CD1c-positive myeloid dendritic cell (primary cell): ENCODE results near the gene AGAP3.

Experiments used
- DNase-seq: peaks from one replicate; pipeline ENCODE4 v3.0.0-alpha.2; 2016; ENCODE audit errors: extremely low spot score

Gene AGAP3

GRCh38 chr7:151074817-151075661 is 11.2 kb upstream of the AGAP3 start:
- no peak for DNase-seq

GRCh38 chr7:151075662-151075971 is 10.7 kb upstream of the AGAP3 start:
- no peak for DNase-seq

GRCh38 chr7:151075978-151076426 is 10.3 kb upstream of the AGAP3 start:
- DNase-seq = no peak

DNA sequence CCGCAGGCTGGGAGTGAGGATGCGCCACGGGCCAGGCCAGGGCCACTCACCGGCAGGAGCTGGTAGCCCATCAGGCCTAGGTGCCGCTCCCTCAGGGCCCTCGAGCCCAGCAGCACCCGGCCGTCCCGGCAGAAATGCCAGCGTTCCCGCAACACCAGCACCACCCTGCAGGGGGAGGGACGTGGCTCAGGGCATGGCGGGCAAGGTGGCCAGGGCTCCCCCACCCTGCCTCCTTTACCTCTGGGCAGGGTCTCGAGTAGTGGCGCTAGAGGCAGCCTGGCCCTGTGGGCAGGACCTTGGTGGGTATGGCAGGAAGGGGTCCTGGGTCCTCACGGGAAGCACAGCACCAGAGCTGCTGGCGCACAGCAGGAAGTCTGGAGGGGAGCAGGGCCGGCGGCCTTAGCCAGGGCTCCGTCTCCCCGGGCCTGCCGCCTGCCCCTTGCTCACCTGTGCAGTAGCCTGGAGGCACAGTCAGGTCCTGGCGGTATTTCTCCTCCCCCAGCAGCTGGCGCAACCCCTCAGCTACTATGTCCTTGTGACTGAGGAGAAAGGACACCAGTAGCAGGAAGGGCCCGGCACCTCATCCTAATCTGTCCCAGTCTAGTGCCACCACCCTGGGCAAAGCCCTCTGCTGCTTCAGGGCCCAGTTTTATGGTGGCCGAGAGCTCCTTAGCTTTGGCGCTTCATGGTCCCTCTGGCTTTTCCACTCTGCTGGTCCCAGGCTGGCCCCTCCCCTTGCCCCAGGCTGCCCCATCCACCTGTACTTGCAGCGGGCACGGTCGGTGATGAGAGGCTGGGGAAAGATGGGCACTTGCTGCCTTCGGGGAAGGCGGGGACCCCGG is 9.2 kb upstream of the AGAP3 start:
- DNase-seq = no peak

DNA sequence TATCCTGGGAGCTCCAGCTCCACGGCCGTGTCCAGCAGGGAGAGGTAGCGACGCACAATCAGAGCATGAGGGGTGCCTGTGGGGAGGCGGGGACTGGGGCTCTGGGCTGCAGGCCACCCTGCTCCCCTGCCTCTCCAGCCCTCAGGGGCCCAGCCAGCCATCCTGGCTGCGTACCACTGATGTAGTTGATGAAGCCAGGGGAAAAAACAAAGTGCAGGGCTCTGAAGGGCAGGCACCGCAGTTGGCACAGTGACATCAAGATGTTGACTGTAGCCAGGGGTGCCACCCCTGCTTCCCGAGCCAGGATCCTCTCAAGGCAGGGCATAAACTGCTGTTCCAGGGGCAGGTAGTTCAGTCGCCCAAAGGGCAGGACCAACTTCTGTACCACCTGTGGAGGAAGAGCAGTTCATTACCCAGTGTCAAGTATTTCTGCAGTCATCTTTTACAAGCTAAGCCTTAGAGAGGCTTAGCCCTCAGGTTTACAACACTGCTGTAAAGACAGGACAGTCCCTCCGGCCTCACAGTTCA is 8.5 kb upstream of the AGAP3 start:
- DNase-seq = no peak

GRCh38 chr7:151078233-151079040 is 7.8 kb upstream of the AGAP3 start:
- no peak for DNase-seq

DNA sequence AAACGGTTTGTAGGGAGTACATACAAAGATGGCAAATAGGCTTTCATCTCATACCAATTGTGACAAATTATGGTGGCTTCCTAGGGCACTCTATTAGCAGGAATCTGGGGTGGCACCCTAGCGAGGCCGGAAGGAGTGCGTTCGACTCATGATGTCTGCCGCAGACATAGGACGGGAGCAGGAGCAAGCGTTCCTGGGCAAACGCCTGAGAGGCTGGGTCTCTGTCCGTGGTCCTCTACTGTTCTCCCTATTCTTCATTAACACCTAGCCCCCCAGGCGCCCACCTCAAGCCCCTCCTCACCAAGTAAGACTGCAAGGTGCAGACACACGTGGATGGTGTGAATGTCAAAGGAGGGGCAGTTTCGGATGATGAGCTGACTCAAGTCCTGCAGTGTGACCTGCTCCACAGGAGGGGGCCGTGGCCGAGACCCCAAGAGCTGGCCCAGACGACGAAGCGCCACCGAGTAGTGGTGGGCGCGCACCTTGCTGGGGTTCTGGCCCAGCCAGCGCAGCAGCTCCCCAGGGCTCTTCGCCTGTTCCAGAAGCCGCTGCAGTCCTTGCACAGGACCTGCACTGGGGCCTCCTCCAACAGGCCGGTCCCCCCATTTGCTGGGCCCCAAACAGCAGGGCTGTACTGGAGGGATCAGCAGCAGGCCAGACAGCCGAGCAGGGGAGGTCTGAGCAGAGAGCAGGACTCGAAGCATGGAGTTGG is 6.9 kb upstream of the AGAP3 start:
- no peak for DNase-seq

DNA sequence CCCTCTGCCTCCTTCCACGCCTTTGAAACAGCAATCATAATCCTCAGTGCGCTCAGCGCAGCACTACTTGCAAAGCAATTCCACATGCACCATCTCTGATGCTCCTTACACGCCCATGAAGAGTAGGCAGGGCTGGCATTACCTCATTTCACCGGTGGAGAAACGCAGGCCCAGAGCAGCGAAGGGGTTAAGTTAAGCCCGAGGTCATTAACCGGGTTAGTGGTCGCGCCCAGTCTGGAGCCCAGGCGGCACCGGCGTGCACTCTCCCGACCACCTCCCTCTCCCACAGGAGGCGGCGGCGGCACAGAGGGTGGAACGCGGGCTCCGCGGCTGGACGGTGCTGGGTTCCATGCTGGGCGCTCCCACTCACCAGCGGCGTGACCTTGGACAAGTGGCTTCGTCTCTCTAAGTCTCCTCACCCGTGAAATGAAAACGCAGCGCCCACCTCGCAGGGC is 6.2 kb upstream of the AGAP3 start:
- no peak for DNase-seq

DNA sequence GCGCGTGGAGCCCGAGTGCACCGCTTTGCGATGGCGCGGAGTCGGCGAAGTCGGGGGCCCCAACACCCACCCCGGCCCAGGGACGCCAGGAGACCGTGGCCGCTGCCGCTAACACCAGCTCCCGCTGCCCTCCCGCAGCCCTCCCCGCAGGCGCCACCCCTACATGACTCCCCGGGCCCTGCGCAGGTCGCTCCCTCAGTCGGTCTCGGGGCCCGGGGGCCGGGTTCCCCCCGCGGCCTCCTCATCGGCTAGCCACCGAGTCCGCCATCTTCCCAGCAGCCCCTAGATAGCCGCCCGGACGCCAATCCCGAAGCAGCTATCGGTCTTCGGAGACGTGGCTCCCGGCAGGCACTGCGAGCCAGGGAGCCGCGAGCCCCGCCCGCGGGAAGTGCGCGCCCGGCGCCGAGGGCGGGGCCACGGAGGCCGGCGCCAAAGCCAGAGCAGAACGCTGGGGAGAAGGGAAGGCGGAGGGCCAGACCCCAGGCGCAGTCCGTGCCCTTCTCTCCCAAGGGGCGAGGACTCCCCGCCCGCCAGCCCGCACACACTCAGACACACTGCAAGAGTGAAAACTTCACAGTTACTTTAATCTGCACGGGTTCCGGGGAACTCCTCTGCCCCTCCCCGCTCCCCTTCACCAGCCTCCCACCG is 5.6 kb upstream of the AGAP3 start, which contains the start of gene FASTK:
Gene FASTK (minus strand): TSS at position 288 of the 648 bp plus-strand sequence. CDS start 43 bp downstream, at position 245.
- peak; percentile 95 for DNase-seq

DNA sequence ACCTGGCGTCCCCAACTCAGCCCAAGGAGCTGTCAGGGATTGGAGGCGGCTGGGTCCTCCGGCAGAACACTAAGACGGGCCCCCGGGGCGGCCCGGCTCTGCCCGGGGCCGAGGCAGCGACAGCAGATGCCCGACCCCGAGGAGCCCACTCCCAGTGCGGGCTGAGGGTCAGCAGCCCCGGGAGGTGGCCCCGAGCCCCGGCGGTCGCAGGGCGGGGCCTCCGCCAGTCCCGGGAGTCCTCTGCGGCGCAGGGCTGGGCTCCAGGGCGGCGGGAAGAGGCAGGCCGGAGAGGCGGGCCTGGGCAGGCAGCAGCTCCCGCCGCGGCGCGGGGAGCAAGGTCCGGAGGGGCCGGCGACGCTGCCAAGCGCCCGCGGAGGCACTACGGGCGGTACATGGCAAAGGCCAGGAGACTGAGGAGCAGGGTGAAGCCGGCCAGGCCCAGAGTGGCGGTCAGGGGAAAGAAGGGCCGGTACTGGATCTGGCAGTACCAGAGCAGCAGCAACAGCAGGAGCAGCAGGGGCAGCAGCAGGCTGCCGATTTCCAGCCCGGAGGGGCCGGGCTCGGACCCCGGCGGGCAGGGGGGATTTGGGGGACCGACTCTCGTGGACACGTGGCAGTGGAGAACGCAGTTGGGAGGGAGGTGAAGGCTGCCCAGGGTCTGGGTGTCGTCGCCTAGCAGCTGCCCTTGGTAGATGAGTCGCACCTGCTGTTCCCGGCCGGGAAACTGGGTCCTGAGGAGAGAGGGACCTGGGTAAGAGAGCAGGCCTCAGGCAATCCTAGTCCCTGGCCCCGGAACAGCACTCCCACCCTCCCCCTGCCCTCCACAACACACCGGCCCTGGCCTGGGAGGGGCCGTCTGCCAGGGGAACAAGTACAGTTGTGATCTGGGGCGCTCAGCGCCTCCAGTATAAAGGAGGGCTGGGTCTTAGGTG is 4.8 kb upstream of the AGAP3 start:
- DNase-seq = no peak

- DNase-seq = no peak
These were observed 3.9 kb upstream of the AGAP3 start for GRCh38 chr7:151082141-151083070.

DNA sequence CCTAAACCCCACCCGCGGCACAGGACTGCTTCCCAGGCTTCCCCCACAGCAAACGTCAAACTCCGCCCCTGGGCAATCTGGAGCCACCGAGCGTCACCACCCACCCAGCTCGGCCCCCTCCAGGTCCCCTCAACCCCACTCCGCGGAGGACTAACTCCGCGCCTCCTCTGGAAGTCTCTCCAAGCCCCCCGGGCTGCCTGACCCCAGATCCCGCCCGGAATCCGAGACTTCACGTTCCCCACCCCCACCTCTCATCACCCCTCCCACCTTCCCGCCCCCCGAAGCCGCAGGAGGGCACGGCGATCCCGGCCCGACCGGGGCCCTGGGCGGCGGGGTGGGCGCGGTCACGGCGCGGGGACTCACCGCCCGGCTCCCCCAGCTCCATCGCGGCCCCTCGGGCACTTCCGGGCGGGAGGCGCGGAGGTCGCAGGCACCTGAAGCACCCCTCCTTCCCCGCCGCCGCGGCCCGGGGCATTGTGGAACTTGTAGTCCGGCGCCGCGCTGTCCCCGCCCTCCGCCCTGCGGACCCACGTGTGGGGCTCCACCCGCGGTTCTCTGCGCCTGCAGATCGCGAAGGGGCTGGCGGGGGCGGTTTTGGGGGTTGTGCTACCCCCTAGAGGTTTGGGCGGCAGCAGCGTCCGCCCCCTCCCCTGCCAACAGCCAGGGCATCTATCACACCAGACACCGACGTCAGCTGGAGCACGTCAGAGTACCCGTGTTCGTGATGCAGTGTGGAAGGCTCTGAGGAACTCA is 3.0 kb upstream of the AGAP3 start, which contains the start of gene TMUB1:
Gene TMUB1 (minus strand): TSS at position 423 of the 753 bp plus-strand sequence. CDS start 930 bp downstream, outside the sequence.
- DNase-seq = peak; percentile 84

DNA sequence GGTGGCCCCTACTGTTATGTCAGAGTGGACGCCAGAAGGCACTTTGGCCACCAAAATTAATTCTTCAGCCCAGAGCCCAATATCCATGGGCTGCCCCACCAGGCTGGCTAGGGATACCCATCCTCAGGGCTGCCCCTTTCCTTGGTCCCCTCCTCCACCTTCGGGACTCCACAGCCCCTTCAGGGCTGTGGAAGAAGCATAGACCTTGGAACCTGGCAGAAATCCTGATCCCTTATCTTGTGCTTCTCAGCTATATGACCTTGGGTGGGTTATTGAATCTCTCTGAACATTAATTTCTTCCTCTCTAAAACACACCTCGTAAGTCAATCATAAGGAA is 2.5 kb upstream of the AGAP3 start:
- DNase-seq = no peak

DNA sequence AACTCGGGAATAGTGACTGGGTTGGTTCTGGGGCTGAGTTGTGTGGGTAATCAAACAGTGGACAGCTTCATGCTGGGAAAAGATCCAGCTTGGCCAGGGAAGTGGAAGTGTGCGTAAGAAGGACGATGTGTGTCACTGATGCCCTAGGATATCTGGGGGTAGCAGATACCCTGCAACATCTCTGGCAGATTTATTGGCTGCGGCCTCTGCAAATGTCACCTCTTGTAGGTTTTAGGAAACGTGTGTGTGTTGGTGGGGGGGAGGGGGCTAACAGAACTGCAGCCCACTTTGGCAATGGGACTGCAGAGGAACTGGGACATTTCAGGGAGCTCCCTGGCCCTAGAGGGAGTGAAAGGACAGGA is 965 bp upstream of the AGAP3 start:
- peak; percentile 3 for DNase-seq

DNA sequence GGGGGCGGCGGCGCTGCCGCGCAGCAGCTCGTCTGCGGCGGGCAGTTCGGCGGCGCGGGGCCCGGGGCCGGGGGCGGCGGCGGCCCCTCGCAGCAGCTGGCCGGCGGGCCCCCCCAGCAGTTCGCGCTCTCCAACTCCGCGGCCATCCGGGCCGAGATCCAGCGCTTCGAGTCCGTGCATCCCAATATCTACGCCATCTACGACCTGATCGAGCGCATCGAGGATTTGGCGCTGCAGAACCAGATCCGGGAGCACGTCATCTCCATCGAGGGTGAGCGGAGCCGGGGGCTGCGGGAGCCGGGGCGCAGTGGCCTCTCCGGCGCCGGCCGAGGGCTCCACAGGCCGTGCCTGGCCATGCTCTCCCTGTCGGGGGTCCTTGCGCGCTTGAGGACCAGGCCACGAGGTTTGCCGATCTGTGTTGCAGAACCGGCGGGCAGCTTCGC is 548 bp downstream of the AGAP3 start:
- peak; percentile 34 for DNase-seq

GRCh38 chr7:151087245-151088018 is 1.2 kb downstream of the AGAP3 start:
- peak; percentile 60 for DNase-seq
